T-helper 1 cell treated with Interleukin-12 subunit alpha and Interleukin-12 subunit beta and Interleukin-4 antibody, amounts not matched to agents 30 ng/mL and 1 ng/mL, for 36 hours (primary cell): ENCODE results near the gene SLC51B. TPM values are rescaled to one million over a fixed set of nuclear protein-coding genes. Genes with fewer than 3 reads are reported as not detected.
"Not testable (repeated sequence)": the region's sequence is repeated elsewhere in the genome, so short reads cannot be mapped to it uniquely, and the experiment has no call there.

Experiments used
- intact Hi-C: fragments of 100-400 bp; cut with micrococcal nuclease; formaldehyde crosslinking; loops from one replicate; pipeline ENCODE4 v1.15.1; 2024
- total RNA-seq: library from RNA; stranded (reverse); gene quantifications from 2 replicates; pipeline ENCODE4 v1.2.3, GENCODE V29; 2022

SLC51B gene
- total RNA-seq, 1 donor from 2014 or later, result not detected

DNA sequence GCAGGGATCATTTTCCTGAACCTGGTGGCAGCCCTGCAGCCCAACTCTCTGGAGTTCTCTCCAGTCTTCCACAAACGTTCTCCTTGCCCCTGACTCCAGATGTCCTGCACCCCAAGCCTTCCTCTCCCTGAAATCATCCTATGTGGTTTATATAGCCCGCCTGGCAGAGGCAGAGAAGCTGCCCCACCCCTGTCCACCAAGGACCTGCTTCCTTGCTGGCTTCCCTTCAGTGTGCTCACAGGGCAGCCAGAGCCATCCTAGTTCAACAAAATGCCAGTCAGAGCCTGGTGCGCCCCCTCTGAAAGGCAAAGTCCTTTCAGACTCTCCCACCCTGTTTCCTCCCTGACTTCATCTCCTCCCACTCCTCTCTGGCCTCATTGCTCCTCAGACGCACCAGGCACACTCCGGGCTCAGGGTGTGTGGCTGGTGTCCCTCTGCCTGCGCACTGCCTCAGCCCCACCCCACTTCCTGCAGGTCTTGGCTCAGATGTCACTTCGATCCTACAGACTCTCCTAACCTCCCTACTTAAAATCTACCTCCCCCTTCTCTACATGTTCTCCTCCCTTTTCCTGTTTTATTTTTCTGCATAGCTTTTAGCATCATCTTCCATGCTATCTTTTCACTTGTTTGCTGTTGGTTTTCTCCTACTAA, 37.2 kb downstream of the SLC51B start:
- intact Hi-C loops, result no loop called here

DNA sequence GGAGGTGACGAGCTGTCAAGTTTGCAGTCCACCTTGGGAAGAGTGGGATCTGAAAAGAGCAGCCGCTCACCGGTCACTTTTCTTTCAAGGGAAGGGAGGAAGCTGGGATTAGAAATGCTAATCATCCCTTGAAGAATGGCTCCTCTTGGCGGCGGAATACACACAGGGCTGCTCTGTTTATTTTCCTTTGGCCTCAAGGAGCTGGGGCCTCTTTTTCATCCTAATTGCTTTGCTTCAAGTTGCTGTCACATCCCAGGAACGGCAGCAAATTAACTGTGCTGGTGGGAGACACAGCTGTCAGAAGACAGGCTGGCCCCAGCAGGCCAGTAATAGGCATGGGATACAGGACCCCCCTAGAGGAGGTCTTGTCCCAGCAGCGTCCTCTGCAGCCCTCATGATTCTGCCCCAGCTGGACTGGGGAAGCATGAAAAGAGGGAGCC, 38.1 kb downstream of the SLC51B start:
- intact Hi-C loops, result no loop called here

DNA sequence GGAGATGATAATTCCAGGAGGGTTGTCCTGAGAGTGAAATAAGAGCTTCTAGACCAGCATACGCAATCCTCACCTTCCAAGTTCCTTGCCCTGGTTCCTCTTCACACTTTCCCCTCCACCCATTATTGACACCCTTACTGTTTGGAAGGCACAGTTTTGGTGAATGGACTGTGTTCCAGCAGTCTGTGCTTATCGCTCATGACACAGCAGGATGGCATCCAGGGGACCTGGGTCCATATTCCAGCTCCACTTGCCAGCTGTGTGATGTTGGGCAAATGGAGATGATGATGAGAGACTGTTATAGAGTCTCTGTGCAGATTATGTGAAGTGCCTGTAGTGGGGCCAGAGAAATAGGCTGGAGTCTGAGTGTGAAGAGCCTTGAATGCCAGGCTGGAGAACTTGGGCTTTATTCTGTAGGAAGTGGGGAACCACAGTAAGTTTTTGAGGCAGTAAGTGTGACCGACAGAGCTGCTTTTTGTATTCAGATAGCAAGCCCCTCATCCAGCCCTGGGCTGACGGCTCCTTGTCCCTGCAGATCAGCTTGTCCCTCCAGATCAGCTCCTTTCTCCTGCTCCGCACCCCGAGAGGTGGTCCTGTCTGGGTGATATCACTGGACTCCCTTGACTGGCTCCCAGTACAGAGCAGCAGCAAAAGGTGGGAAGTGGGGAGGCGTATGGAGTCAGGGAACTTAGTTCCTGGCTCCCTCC, 39.5 kb downstream of the SLC51B start:
- intact Hi-C loops, result no loop called here

DNA sequence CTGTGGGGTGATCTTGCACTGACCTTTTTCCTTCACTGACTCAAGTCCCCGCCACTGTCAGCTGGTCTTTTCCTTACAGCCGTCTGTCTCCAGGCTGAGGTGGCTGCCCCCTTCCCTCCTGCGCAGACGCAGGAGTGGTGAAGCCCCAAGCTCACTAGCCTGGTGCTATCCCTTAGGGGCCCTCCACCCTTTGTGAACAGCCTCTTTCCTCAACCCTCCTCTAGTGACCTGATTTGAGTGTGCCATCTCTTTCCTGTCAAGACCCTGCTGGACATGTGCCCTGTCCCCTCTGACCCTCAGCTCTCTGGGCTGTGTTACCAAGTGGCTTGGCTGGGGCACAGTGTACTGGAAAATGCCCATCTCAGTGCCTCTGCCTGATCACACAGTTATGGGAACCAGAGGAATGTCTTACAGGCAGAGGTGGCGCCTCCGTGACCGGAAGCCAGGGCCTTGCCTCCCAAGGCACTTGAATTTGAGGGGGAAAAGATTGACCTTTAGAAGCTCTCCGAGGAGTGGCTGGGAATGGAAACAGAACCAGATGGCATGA, 40.1 kb downstream of the SLC51B start:
- intact Hi-C loops, result no loop called here

DNA sequence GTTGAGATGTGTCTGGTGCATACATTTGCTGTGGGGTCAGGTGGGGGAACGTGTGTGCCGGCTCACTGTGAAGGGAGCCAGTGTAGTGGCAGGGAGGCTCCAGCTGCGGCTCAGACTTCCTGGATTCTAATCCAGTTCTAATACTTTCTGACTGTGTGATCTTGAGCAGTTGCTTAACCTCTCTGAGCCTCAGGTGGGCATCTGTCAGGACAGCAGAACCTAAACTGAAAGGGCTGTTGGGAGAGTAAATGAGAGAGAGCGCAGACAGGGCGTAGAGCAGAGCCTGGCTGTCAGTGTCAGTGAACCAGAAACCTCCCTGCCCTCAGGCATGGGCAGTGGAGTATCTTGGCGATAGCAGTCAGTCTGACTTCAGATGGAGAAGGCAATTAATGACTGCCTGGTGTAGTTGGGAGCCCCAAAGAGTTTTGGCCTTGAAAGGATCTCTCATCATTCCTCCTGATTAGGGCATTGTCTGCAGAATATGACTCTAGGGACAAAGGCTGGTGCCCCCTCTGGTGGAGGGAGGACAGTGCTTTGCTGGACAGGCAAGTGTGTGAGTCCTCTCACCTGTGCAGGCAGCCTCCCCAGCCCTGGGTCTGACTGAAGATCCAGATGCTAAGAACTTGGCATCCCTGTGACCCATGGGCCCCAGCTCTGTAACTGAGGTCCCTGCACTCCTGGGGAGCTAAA, 40.9 kb downstream of the SLC51B start:
- intact Hi-C loops, result no loop called here

DNA sequence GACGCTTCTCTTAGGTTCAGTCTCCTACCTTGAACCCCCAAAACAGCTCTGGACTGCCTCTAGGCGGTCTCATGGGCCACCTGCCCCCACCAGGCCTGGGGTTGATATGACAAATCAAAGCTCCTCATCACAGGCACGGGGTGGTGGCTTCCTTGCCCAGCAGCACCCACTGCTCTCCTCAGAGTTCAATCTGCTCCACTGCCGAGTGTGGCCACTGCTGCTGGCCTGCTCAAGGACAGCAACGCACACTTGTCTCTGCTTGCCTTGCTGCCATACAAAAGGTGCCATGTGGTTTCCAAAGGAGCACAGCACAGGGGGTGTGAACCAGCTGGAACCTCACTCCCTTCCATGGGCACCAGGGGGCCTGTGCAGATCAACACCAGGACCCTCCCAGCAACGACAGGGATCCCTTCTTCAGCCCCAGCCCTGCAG, 41.5 kb downstream of the SLC51B start:
- intact Hi-C loops, result no loop called here

DNA sequence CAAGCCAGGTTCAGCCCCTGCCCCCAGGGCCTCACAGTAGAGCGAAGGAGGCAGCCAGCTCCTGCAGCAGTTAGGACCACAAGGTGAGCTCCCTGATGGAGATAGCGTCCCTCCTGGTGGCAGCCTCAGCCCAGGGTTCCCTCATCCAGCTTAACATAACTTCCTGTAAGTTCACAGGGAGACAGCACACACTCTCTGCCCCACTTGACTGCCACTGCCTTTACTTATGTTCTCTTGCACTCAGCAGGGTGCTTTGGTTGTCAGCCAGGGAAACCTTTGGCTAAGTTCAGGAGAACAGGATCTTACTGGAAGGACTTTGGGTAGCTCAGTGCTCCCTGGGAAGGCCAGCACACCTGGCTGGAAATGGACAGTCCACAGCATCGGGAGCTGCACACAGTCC, 42.2 kb downstream of the SLC51B start:
- intact Hi-C loops, result no loop called here

DNA sequence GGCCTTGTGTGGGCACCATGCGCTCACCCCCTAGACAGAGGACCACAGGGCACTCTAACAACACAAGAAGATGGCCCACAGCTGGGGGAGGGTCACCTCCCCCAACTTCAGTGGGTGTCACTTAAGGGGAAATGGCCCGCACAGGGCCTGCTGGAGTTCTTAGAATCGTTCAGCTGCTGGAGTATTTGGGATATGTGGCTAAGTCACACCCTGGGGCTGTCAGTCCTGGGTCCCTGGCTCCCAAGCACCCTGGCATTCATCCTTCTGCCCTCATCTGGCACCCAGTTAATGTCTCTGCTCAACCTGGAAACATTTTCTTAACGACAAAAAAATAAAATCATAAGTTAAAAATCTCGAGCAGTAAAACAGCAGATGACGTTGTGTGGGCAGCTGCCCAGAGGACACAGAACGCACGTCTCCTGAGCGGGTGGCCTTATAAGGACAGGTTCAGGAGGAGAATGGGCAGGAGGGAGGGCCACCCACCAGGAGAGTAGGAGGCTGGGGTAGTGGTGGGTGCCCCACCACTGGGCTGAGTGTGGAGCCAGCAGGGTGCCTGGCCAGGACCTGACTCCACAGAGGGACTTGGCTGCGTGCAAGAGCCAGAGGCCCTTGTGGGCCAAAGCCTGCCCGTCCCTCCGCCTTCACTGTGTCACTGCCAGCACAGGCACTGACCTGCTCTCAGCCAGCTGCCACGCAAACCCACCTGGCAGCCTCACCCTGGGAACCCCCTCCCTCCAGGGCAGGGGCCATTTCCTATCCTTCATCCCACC, 42.9 kb downstream of the SLC51B start:
- intact Hi-C loops, result no loop called here

DNA sequence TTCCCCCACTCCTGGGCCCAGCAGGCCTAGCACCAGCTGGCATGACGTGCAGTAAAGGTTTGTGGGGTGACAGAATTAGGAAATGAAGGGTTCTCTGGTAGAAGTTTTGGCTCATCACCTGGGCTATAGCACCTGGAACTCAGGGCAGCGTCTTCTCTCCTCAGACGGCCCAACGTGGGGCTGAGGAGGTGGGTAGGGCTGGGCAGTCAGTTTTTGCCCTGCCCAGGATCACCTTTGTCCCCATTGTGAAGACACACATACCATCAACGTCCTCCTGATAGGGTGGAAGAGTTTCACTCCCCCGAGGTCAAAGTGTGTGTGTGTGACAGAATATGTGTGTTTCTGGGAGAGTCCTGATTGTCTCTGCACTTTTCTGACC, 43.4 kb downstream of the SLC51B start:
- intact Hi-C loops, result no loop called here

DNA sequence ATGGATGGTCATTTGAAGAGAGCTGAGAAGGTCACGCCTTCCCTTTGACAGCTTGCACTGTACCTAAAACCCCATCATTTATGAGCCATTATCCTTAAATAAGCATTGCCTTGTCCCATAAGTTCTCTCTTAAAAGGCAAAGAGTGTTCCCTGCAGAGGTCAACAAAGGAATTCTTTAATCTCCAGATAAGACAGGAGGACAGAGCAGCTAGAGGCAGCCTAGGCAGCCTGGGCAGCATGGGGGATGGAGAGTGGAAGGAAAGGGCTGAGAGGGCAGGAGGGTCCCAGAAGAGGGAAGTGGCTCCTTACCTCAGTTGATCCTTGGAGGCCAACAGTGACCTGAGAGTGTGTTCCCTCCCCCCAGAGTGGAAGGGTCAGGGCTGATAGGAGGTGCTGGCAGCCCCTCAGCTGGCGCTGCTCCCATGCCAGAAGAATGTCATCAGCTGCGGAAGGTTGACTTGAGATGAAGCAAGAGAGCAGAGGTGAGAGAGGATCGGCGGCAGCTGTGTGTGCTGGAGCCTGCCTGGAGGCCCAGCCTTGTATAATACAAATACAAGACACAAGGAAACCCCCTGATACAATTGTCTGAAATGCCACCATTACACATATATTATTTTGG, 44.1 kb downstream of the SLC51B start:
- intact Hi-C loops, result no loop called here

DNA sequence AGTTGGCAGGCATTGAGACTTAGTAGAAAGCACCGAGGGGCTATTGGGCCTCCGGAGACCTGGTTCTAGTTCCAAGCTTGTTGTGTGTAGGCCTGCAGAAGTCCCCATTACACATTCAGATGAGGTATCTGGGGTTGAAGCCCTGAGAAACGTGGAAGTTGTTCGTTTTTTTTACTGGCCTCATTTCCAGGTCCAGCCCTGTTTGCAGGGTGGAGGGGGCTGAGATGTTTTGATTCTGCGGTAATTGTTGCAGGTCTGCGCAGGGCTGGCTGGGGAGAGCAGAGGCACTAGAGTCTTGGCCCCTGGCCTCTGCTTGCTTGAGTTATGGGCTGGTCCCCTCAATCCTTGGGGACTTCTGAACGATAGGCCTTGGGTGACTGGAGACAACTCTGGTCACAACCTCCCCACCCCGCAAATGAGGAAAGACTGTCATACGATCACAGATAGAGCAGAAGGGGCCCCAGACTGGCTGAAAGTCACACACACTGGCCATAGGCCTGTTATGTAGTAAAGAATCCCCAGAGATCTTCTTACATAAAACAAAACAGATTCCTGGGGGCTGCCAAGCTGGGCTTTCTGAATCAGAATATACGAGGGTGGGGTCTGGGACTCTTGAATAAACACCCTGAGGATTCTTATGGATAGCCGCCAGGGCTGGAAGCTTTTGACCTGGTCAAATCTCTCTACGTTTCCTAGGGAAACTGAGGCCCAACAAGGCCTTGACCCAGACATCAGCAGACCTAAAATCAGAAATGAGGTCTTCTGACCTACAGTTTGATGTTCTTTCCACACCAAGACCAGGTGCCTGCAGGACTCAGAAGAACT, 47.0 kb downstream of the SLC51B start:
- intact Hi-C loops, result no loop called here

DNA sequence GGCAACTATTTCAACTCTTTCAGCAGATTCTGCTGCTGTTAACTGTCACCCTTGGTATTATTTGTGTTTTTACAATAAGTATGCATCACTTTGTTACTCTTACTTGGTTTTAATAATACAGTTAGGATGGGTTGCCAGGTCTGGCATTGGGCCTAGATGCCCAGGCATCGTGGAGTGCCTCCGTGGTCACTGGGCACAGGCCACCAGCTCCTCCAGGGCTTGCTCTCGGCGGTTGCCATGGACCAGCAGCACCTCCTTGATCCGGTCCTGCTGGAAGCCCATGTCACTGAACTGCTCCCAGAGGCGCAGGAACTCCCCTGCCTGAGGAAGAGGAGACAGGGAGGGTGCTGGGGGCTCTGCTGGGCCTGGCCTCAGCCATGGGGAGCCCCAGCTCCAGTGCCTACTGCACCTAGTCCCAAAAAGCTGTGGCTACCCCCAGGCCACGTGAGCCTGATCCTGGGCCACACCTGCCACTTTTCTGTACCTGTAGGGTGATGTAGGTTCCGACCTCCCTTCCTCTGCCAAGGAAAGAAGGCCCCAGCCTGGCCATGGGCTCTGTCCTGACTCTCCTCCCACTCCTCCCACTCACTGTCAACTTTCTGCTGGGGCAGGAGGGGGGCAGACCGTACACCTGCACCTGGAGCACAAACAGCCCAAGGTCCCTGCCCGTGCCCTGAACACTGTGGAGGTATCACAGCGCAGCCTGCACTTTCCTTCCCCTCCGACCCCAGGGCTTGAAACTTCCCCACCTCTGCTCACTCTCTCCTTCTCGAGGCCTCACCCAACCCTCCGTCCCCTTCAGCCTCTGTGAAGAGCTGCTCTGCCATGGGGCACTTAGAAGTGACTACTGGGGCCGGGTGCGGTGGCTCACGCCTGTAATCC, 48.0 kb downstream of the SLC51B start:
- intact Hi-C loops, result no loop called here

DNA sequence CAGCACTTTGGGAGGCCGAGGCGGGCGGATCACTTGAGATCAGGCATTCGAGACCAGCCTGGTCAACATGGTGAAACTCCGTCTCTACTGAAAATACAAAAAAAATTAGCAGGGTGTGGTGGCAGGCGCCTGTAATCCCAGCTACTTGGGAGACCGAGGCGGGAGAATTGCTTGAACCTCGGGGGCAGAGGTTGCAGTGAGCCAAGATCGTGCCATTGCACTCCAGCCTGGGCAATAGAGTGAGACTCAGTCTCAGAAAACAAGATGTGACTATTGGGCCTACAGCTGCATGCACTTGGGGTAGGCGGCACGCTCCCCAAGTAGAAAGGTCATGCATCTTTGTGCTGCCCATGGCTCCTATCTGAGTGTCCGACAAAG, 48.6 kb downstream of the SLC51B start:
- intact Hi-C loops, result not testable (repeated sequence)

DNA sequence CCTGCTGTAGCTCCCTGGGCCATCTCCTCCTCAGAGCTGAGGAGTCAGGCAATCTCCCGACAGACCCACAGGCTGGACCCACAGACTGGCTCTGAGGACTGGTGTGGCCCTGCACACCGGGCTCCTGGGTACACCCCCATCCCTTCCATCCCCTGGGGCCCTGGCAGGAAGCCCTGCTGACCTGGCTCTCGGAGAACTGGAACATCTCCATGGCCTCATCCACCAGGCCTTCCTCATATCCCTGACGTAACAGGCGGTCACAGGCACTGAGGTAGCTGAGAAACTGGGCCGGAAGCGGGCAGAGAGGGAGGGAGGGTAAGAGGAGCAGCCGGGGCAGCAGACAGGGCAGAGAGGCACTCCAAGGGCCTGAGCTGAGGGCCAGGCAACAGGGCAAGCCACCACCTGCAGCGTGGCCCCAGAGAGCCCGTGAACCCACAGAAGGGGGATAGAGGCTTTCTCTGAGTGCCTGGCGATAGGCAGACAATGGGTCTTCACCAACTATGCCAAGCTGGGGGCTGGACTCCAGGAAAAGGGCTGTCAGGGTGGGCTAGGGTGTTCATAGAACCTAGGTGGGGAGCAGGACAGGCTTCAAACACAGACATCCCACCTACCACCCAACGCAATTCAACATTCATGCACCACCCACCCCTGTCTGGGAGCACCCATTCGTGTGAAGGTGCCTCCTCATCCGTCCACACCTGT, 49.3 kb downstream of the SLC51B start:
- intact Hi-C loops, result no loop called here

DNA sequence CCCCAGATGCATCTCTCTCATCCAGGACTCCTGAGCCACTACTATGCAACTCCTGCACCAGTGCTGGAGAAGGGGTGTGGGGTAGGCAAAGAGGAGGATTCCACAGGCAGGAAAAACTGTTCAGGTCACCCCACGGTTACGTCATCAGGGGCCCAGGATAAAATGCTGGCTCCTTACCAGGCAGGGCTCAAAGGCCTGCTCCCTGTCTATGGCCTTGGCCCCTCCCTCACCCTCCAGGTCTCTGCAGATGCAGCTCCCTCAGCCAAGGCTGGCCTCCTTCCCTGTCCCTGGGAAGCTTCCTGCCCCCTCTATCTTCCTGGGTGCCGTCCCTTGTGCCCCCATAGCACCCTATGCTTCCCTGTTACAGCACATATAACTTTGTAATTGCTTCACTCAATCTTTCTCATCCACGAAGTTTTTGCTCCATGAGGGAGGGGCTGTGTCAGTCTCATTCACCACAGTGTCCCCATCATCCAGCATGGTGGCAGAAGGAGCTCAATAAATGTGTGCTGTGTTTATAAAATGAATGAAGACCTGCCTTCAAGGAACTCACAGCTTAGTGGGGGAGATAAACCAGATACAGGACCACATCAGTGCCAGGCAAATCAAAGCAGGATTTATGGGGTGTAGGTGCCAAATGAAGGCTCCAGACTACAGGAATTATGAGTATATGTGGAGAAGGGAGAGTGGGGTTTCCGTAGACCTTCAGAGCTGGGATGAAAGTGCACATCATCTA, 50.0 kb downstream of the SLC51B start:
- intact Hi-C loops, result no loop called here

DNA sequence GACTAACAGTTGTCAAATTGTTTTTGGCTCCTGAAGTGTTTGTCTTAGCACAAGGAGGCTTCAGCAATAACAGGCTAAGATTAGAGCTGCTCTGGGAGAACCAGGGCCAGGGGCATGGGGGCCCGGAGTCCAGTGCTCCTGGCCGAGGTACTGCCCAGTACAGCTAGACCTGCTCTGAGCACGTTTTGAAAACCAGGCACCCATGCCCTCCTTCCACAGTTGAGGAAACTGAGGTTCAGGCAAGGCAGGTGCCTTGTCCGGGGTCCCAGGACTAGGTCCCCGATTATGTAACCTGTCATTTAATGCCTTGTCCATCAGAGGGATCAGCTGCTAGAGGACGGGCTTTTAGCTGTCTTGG, 50.5 kb downstream of the SLC51B start:
- intact Hi-C loops, result no loop called here

DNA sequence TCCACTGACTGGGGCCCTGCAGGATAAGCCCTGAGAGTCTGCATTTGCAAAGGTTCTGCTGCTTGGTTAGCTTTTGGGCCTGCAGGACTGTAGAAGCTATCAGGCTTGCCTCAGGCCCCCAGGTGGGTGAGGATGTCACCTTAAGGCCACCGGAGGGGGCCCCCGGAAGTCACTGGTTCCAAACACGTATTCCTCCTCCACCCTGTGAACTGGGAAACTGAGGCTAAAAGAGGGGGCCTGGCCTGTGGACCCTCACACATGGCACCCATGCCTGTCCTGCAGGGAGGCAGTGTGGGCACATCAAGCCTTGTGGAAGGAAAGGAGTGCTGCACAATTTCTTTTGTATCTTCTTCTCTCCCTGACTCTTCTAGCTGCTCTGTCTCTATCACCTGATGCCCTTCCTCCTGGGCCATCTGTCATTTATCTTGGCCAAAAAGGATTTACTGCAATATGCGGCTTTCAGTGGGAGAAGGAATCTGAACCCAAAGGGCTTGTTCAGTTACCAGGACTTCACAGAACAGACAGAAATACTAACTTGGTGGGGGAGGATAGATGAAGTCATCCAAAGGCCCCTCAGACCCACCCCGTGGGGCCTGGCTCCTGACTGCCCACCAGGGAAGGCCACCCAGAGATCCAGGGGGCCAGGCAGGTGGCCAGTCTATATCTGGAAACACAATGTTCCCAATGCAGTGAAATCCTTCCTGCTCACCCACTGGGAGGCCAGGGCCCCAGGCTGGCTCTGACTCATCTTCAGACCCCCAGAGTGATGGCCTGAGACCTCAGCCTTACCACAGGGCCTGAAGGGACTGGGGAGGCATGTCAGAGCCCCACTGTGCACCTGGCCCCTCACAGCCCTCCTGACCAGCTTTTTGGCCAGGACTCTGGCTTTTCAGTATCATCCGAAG, 51.5 kb downstream of the SLC51B start:
- intact Hi-C loops, result no loop called here
